D721Med (cell line): Measurements from ENCODE around the gene SEMA6A.

Experiments
- DNase-seq: peaks from one replicate; pipeline ENCODE4 v3.0.0; 2011; ENCODE audit warnings: low spot score; ENCODE audit not compliant: insufficient read length
- FAIRE-seq: peaks from 2 replicates; lab custom pipeline; 2011; peaks lifted over from hg19 to GRCh38; lab: Jason Lieb, UNC
- CTCF ChIP-seq: IDR thresholded peaks from 2 replicates; pipeline ENCODE4 v1.5.1; 2012; ENCODE audit warnings: mild to moderate bottlenecking, control low read depth; ENCODE audit not compliant: insufficient read depth; ENCODE audit errors: missing control alignments

SEMA6A gene

GRCh38 chr5:116612431-116612830 lies 37.8 kb upstream of the SEMA6A start:
- DNase-seq = no peak
- no peak for TF ChIP-seq CTCF
- FAIRE-seq = no peak

DNA sequence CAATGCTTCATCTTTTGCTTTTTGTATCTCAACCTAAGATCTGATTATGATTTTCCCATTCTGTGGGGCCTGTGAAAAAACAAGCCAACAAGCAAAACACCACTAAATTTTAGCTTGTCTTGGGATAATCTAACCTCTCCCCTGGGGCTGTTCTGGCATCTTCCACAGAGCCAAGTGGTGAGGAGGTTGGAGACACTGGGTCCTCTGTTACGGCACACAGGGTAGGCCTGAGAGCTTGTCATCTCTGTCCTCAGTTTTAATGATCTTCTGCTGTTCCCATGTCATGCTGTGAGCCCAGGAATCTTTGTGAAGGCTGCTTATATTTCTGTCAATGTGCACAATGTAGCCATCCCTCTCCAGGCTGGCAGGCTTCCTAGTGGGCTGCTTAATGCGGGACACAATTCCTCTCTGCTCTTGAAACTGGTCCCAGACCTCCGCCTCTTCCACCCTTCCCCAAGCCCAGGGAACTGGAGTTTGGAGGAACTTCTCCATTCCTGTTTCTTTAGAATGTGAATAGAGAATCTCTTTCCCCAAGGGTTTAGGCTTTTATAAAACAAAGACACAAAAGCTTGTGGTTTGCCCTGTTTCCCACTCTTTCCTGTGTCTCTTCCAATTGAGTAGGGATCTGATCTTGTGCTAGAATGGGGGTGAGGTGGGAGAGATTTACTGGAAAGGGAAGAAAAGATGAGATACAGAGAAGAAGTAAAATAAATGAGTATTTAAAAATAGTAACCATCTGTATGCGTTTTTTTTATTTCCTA lies 30.9 kb upstream of the SEMA6A start:
- TF ChIP-seq CTCF = no peak
- DNase-seq (no peak), FAIRE-seq (no peak)

- no peak for FAIRE-seq
- DNase-seq = no peak
- no peak for TF ChIP-seq CTCF
These were observed 30.2 kb upstream of the SEMA6A start for GRCh38 chr5:116604805-116605204.

GRCh38 chr5:116600876-116601275 lies 26.3 kb upstream of the SEMA6A start:
- TF ChIP-seq CTCF = no peak
- FAIRE-seq = no peak
- no peak for DNase-seq

- FAIRE-seq (no peak), DNase-seq (no peak)
- TF ChIP-seq CTCF = no peak
These were observed 24.3 kb upstream of the SEMA6A start for GRCh38 chr5:116598911-116599310.

- FAIRE-seq (no peak), DNase-seq (no peak)
- TF ChIP-seq CTCF = no peak
These were observed 20.9 kb upstream of the SEMA6A start for GRCh38 chr5:116595498-116595897.

DNA sequence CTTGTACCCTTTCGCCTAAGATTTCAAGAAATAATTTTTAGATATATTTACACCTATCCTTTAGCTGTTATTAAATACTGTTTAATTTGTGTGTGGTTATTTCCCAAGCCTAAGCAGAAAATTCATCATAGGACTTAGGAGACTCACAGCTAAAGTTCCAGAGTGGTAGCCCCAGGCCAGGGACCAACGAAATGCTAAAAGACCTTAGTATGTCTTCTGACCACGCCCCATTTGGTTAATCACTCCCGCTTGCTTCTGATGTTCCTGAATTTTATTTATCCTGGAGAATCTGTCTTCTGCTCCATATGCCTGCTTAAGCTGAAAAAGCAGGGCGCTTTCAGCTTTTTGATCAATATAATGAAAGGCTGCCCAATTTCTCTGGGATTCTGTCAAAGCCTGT lies 18.7 kb upstream of the SEMA6A start:
- DNase-seq = no peak
- no peak for FAIRE-seq
- TF ChIP-seq CTCF = no peak
